ENCODE results near the gene CDH4.

GRCh38 chr20:61222699-61223098 is 29.4 kb upstream of the CDH4 start:
- TF ChIP-seq ZBTB43 (CRISPR knock-in tag; IDR thresholded peaks at IDR 0.05) = no peak
- no peak for TF ChIP-seq ZNF423 (CRISPR knock-in tag; IDR thresholded peaks at IDR 0.05)
- no peak for TF ChIP-seq KAT7 (CRISPR knock-in tag; IDR thresholded peaks at IDR 0.05; ENCODE audit: borderline replicate concordance)
- TF ChIP-seq CTCF (IDR thresholded peaks at IDR 0.05) = no peak
- TF ChIP-seq ATF6 (CRISPR knock-in tag; IDR thresholded peaks at IDR 0.05) = no peak
